OCI-M2 (cell line): Measurements from ENCODE around the gene RLIM.
"Not testable (repeated sequence)": the region's sequence is repeated elsewhere in the genome, so short reads cannot be mapped to it uniquely, and the experiment has no call there.

Experiments
- DNase-seq: peaks from one replicate; lab custom pipeline; 2025; ENCODE audit not compliant: unreplicated experiment; lab: John Stamatoyannopoulos, UW

Gene RLIM, protein sequence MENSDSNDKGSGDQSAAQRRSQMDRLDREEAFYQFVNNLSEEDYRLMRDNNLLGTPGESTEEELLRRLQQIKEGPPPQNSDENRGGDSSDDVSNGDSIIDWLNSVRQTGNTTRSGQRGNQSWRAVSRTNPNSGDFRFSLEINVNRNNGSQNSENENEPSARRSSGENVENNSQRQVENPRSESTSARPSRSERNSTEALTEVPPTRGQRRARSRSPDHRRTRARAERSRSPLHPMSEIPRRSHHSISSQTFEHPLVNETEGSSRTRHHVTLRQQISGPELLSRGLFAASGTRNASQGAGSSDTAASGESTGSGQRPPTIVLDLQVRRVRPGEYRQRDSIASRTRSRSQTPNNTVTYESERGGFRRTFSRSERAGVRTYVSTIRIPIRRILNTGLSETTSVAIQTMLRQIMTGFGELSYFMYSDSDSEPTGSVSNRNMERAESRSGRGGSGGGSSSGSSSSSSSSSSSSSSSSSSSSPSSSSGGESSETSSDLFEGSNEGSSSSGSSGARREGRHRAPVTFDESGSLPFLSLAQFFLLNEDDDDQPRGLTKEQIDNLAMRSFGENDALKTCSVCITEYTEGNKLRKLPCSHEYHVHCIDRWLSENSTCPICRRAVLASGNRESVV

GRCh38 chrX:74614093-74614909 lies at the start of gene RLIM:
Gene RLIM, minus strand, starts transcription at chrX:74614624. Its CDS starts 18,647 bp downstream, at chrX:74595977.
- DNase-seq = peak; percentile 15

- no peak for DNase-seq
These were observed 41.8 kb upstream of the RLIM start for GRCh38 chrX:74656079-74656745.

GRCh38 chrX:74654953-74655352 lies 40.5 kb upstream of the RLIM start:
- DNase-seq = not testable (repeated sequence)

DNA sequence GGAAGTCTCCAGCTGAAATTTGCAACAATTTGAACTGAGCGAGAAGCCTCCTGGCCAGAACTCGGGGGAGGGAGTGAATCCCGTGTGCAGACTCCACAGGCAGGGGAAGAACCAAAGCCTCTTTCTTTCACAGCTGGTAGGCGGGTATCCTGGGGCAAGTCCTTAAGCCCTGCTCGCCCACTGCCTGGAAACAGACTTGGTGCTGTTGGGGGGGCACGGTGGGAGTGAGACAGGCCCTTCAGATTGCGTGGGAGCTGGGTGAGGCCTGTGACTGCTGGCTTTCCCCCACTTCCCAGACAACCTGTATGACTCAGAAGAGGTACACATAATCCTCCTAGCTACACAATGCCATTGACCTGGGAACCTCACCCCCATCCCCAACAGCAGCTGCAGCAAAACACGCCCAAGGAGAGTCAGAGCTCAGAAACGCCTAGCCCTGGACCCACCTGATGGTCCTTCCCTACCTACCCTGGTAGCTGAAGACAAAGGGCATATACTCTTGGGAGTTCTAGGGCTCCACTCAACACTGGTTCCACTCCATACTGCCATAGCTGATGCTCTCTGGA lies 22.4 kb upstream of the RLIM start:
- no peak for DNase-seq

- no peak for DNase-seq
These were observed 893 bp downstream of the RLIM start for GRCh38 chrX:74613370-74614092.

- no peak for DNase-seq
These were observed 7.6 kb downstream of the RLIM start for GRCh38 chrX:74606799-74607198.

- no peak for DNase-seq
These were observed 8.1 kb downstream of the RLIM start for GRCh38 chrX:74606342-74606741.

GRCh38 chrX:74603040-74603439 lies 11.4 kb downstream of the RLIM start:
- no peak for DNase-seq

- DNase-seq = no peak
These were observed 12.3 kb downstream of the RLIM start for GRCh38 chrX:74602142-74602541.

DNA sequence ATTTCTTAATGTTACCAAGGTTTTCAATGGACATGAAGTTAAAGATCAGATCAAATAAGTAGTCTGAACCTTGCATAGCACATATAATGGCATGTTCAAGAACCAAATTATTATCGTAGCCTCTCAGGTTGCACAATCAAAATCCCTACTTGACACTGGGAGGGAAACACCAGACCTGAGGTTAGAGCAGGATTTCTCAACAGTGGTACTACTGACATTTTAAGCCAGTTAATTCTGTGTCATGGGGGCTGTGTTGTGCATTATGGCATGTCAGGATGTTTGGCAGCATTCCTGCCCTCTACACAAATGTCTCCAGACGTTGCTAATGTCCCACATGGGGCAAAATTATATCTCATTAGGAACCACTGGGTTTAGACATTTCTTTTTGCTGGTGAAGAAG lies 20.8 kb downstream of the RLIM start:
- DNase-seq = no peak

GRCh38 chrX:74585766-74586165 lies 28.7 kb downstream of the RLIM start:
- no peak for DNase-seq

GRCh38 chrX:74579597-74580198 lies 34.7 kb downstream of the RLIM start:
- DNase-seq = no peak

DNA sequence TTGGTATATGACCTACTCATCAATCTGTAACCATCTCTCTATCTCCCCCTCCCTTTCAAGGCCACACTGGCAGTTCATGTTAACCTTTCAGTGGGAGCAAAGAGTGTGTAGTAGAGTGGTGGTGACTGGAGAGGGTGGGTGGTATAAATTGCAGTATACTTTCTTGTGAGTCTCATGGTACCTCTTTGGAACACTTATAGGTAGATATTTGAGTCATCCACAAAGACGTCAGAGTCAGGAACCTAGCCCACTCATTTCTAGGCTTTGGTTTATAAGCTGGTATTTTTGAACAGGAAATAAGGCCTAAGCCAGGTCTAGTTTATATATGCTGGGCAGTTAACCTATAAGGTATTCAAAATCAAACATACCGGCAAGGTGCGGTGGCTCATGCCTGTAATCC lies 36.3 kb downstream of the RLIM start:
- DNase-seq = no peak

- no peak for DNase-seq
These were observed 57.0 kb downstream of the RLIM start for GRCh38 chrX:74557378-74557777.

- no peak for DNase-seq
These were observed 62.5 kb downstream of the RLIM start for GRCh38 chrX:74551934-74552333.

DNA sequence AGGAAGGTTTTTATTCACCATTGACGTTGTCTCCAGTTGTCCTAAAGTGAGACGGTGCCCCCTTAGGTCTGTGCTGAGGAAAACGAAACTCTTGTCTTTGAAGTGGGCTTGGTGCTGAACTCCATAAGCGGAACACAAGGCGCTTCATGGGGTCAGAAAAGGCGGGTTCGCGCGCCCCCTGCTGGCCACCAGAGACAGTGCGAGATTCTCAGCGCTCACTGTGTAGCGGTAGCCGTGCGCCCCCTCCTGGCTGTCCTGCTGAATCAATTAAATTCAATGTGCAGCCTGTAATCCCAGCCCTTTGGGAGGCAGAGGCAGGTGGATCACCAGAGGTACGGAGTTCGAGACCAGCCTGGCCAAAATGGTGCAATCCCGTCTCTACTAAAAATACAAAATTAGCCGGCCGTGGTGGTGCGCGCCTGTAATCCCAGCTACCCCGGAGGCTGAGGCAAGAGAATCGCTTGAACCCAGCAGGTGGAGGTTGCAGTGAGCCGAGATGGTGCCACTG lies 64.1 kb downstream of the RLIM start:
- DNase-seq = peak; percentile 6

GRCh38 chrX:74546984-74547383 lies 67.4 kb downstream of the RLIM start:
- no peak for DNase-seq

- no peak for DNase-seq
These were observed 68.4 kb downstream of the RLIM start for GRCh38 chrX:74545880-74546523.

DNA sequence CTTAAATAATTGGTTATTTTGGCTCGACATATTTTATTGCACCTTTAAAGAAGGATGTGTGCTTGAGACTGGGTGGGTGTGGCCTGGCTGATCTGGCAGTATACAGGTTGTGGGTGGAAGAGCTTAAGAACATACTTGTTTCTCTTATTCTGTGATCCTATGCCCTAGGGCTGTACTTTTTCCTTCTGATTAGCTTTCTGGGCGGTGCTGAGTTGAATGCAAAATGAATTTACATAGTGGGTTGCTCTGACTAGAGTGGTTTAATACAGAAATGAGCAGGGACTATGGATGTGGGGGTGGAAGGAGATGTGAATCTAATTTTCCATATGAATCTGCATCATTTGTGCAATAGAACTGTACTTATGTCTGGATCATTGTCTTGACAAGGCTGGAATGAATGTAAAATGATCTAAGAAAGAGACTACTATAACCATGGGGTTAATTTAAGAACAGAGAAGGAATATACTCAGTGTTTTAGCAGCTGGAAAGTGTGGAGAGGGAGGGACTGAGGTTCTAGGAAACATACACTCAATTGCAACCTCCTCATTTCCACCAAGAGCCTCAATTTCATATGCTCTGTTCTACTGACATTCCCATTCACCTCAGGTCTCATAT lies 73.7 kb downstream of the RLIM start:
- DNase-seq = no peak
